WERI-Rb-1 (cell line): Measurements from ENCODE around the gene RPRD1B.
"Not testable (repeated sequence)": the region's sequence is repeated elsewhere in the genome, so short reads cannot be mapped to it uniquely, and the experiment has no call there.

ENCODE experiments used
- DNase-seq: peaks from one replicate; pipeline ENCODE4 v3.0.0-alpha.2; 2020
- H3K27ac ChIP-seq: fragments of 250-450 bp; sonication (Bioruptor Pico); 2 replicates; pipeline ENCODE4 v1.5.1; 2020; ENCODE audit warnings: mild to moderate bottlenecking, moderate library complexity
- H3K27me3 ChIP-seq: fragments of 250-450 bp; sonication (Bioruptor Pico); 2 replicates; pipeline ENCODE4 v1.5.1; 2021; ENCODE audit warnings: mild to moderate bottlenecking, low read depth, moderate library complexity; ENCODE audit not compliant: insufficient read depth, severe bottlenecking
- H3K36me3 ChIP-seq: fragments of 250-450 bp; sonication (Bioruptor Pico); 2 replicates; pipeline ENCODE4 v1.5.1; 2020; ENCODE audit warnings: mild to moderate bottlenecking, moderate library complexity
- H3K4me3 ChIP-seq: 2 replicates; pipeline ENCODE4 v1.5.1; 2011; ENCODE audit warnings: low read depth, mild to moderate bottlenecking, control low read depth, low read length
- H3K9me3 ChIP-seq: fragments of 250-450 bp; sonication (Bioruptor Pico); 2 replicates; pipeline ENCODE4 v1.5.1; 2021; ENCODE audit warnings: mild to moderate bottlenecking, moderate library complexity; ENCODE audit not compliant: severe bottlenecking
- TF ChIP-seq, protein P1 (sequence below): IDR thresholded peaks from 2 replicates; pipeline ENCODE4 v1.5.1; 2011; ENCODE audit warnings: low read depth, mild to moderate bottlenecking, control low read depth, inconsistent platforms, low read length

Gene RPRD1B

DNA sequence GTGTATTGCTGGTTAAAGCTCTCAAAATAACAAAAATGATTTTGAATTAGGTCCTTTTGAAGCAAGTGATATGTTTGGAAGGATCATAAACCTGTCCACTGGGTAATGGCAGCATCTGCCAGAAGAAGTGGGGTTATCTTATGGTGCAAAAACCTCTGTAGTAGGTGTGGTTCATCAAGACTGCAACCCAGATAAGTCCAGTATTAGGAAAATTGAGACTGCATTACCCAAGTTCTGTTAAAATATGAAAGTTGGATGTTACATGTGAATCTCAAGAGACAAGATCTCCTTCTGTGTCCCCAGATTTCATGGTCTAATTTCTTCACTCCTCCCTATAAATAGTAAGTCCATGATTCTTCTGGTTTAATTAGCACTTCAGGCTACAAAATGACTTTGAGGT lies 59.4 kb downstream of the RPRD1B start:
- Histone ChIP-seq H3K4me3 (no peak overlapping the region), H3K9me3 (no peaks in the 10 kb centered on the region), H3K36me3 (peaks cover 32% of the 10 kb centered on the region), H3K27ac (no peak overlapping the region), H3K27me3 (no peaks in the 10 kb centered on the region)
- TF ChIP-seq, protein P1, sequence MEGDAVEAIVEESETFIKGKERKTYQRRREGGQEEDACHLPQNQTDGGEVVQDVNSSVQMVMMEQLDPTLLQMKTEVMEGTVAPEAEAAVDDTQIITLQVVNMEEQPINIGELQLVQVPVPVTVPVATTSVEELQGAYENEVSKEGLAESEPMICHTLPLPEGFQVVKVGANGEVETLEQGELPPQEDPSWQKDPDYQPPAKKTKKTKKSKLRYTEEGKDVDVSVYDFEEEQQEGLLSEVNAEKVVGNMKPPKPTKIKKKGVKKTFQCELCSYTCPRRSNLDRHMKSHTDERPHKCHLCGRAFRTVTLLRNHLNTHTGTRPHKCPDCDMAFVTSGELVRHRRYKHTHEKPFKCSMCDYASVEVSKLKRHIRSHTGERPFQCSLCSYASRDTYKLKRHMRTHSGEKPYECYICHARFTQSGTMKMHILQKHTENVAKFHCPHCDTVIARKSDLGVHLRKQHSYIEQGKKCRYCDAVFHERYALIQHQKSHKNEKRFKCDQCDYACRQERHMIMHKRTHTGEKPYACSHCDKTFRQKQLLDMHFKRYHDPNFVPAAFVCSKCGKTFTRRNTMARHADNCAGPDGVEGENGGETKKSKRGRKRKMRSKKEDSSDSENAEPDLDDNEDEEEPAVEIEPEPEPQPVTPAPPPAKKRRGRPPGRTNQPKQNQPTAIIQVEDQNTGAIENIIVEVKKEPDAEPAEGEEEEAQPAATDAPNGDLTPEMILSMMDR, result no peak
- DNase-seq, result no peak

DNA sequence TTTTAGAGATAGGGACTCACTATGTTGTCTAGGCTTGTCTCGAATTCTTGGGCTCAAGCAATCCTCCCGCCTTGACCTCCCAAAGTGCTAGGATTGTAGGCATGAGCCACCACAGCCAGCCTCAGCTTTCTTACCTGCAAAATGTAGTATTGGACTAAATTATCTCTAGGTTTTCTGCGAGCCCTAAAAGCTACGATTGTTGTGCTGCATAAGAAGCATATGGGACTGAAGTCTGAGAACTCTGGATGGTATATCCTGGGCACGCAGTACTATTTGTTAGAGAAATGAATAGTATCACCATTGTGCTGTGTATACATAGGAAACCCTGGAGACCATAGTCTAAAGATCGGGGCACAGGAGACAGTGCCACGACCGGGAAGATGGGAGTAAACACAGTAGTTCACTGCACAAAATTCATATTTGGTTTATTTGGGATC lies 60.1 kb downstream of the RPRD1B start:
- Histone ChIP-seq H3K27ac (no peak overlapping the region), H3K9me3 (no peaks in the 10 kb centered on the region), H3K4me3 (no peak overlapping the region), H3K27me3 (no peaks in the 10 kb centered on the region), H3K36me3 (peaks cover 26% of the 10 kb centered on the region)
- TF ChIP-seq, protein P1, result no peak
- no peak for DNase-seq

DNA sequence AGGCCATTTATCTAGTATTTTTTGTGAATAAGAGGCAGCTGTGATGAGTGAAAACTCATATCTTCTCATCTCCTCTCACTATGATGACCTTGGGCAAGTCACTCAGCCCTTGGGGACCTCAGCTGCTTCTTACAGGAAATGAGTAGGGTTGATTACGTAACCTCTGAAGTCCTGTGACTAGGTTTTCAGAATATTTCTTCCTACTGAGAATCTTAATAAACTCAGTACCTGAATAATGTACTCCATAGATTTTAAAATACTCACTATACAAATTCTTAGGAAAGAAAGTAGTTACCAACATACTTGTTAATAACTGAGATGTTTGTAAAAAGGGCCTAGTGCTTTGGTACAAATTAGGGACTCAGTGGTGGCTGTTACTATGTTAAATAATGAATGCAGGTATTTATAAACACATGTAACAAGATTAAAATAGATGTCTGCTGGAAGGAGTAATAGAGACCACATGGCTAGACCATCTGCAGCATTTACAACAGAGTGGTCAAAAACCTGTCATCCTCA lies 60.9 kb downstream of the RPRD1B start:
- H3K9me3 ChIP-seq, result no peaks in the 10 kb centered on the region
- no peak for DNase-seq
- H3K27ac ChIP-seq, result no peak overlapping the region

DNA sequence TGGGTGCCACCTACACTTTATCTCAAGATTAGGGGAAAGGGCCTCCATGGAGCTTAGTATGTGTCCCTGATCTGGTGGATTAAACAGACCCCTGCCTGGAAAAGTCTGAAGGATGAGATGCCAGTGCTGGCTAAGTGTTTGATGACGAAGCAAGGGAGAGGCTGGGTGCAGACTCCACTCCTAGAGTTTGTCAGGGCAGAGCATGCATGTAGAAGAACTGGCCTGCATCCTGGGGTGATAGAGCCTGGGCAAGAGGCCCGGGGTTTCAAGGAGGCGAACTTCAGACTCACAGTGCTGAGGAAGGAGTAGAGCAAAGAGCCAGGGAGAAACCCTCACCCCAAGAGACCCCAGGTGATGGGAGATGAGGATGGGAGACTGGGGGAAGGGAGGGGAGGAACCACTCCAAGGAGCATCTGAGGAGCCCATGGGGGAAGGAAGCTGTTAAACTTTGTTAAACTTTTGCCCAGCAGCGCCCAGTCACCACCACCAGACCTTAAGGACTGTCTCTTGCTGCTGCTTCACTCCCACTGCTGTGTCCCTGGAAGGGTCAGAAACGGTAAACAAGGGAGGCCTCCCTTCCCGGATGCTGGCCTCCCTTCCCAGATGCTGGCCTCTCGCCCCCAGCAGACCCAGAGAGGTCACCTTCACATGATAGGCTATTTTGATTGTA lies 61.6 kb downstream of the RPRD1B start:
- Histone ChIP-seq H3K27me3 (no peaks in the 10 kb centered on the region), H3K27ac (no peak overlapping the region), H3K9me3 (no peaks in the 10 kb centered on the region), H3K36me3 (peaks cover 14% of the 10 kb centered on the region), H3K4me3 (no peak overlapping the region)
- TF ChIP-seq, protein P1, result no peak
- DNase-seq, result peak; percentile 39

More for the DNA sequence above, 60.9 kb downstream of the RPRD1B start:
- Histone ChIP-seq H3K4me3 (no peak overlapping the region), H3K27me3 (no peaks in the 10 kb centered on the region), H3K36me3 (peaks cover 21% of the 10 kb centered on the region)
- TF ChIP-seq, protein P1, result no peak

DNA sequence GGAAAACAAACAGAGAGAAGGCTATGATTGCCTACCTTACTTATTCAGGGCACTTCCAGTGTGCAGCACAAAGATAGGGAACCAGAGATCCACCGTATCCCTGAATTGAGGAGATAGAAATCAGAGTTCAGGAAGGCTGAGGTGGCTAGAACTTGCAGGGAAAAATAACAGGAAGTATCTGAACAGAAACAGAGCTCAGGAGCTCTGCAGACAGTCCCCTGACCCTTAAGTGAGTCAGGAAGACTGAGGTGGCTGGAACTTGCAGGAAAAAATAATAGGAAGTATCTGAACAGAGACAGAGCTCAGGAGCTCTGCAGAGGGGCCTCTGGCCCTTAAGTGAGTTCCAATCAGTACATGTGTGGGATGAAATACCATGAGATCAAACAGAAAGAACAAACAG lies 65.4 kb downstream of the RPRD1B start:
- Histone ChIP-seq H3K27ac (no peak overlapping the region), H3K36me3 (no peaks in the 10 kb centered on the region), H3K27me3 (no peaks in the 10 kb centered on the region), H3K4me3 (no peak overlapping the region), H3K9me3 (peaks cover 3% of the 10 kb centered on the region)
- TF ChIP-seq, protein P1, result no peak
- DNase-seq, result no peak

DNA sequence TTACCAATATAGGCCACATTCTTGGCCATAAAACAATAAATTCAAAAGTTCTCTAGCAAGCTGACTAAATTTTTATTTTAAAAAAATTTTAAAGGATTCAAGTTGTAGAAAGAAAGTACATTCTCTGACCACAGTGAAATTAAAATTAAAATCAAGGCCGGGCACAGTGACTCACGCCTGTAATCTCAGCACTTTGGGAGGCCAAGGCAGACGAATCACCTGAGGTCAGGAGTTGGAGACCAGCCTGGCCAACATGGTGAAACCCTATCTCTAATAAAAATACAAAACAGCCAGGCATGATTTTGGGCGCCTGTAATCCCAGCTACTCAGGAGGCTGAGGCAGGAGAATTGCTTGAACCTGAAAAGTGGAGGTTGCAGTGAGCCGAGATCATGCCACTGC lies 68.7 kb downstream of the RPRD1B start:
- not testable (repeated sequence) for DNase-seq, H3K9me3 ChIP-seq, H3K36me3 ChIP-seq, H3K27ac ChIP-seq, H3K4me3 ChIP-seq, H3K27me3 ChIP-seq
